CD4-positive, alpha-beta T cell treated with Interferon gamma for 1 hour (primary cell): ENCODE results near the gene ADGRF4.
"Not testable (repeated sequence)": the region's sequence is repeated elsewhere in the genome, so short reads cannot be mapped to it uniquely, and the experiment has no call there.

Experiments
- DNase-seq: peaks from one replicate; pipeline ENCODE4 v3.0.0-alpha.2; 2020

The ADGRF4 gene

GRCh38 chr6:47736083-47736700 is 37.8 kb downstream of the ADGRF4 start:
- no peak for DNase-seq

- no peak for DNase-seq
Measured at GRCh38 chr6:47737406-47737805, 39.0 kb downstream of the ADGRF4 start.

DNA sequence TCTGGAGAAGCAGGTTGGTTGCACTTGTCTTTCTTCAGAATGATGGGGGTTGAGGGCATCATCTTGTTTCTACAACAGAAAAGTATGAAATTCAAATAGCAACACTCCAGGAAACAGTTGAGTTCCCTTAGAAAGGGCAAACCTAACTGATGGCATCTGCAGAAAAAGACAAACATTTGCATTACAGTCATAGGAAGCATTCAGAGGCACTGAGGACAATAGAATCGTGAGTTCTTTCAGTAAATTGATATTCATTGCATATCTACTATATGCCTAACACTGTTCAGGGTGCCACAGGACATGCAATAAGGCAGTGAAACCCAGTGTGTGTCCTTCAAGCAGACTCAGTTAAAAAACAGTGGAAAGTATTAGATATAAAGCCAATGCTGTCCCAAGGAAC is 42.3 kb downstream of the ADGRF4 start:
- no peak for DNase-seq

DNA sequence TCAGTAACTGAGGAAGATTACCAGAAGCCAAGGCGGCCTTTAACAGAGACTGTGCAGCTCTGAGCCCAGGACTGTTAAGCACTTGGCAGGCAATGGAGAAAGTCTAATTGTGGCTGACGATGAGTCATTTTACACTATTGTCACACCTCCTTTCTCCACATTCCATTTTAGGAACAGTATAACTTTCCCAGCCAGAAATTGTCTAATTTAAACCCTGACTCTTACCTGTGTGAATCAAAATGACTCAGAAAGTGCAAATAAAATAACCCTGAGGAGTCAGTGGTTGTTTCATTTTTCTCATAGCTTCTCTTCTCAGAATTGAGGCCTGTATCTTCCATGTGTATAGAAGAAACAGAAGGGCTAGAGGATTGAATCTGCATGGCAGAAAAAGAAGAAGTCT is 43.4 kb downstream of the ADGRF4 start:
- DNase-seq = no peak

DNA sequence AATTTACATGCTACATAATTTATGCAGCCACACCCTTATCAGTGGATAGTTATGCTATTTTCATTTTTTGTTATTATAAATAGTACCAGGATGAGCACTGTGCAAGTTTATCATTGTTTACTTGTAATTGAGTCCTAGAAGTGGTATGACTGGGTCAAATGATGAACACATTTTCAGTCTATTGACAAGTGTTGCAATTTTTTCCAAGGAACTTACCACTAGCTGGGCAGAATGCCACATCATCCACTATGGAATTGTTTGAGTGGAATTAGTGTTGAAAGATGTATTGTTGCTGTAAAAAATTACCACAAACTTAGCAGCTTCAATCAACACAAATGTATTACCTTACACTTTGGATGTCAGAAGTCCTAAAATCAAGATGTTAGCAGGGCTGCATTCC is 45.4 kb downstream of the ADGRF4 start:
- no peak for DNase-seq

- DNase-seq = not testable (repeated sequence)
Measured at GRCh38 chr6:47745269-47745668, 46.9 kb downstream of the ADGRF4 start.

DNA sequence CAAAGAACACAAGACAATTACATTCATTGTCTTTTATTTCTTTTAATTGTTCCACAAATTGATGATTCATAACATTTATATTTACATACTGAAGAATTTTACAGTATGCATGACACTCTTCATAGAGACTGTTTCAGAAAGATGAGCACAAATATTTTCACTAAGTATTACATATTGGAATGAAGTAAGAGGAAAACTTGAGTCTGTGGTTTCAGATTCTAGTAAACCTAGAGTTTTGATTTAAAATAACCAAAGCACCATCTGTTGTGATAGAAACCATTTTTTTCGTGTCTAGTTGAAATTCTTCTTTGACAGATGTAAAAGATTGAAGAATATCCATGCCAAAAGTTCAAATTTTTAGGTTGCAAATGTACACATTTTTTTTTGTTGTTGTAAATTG is 51.4 kb downstream of the ADGRF4 start:
- no peak for DNase-seq

GRCh38 chr6:47752801-47753200 is 54.4 kb downstream of the ADGRF4 start:
- DNase-seq = no peak

- DNase-seq = no peak
Measured at GRCh38 chr6:47759364-47759763, 61.0 kb downstream of the ADGRF4 start.

DNA sequence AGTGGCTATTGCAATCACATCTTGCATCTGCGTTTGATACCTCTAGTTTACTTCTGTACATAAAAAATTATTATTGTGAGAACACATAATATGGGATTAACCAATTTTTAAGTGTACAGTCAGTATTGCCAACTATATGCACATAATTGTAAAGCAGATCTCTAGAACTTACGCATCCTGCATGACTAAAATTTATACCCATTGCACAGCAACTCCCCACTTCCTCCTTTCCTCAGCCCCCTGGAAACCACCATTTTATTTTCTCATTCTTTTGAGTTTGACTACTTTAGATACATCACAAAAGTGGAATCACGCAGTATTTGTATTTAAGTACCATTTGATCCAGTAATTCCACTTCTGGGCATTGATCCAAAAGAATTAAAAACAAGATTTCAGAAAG is 64.1 kb downstream of the ADGRF4 start:
- DNase-seq = no peak

DNA sequence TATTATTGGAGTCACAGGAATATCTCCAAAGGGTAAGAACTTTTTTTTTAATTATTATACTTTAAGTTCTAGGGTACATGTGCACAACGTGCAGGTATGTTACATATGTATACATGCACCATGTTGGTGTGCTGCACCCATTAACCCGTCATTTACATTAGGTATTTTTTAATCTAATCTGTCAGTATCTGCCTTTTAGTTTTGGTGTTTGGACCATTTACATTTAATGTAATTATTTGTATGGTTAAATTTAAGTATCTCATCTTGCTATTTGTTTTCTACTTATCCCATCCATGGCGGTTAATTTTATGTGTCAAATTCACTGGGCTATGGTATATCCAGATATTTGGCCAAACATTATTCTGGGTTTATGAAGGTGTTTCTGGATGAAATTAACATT is 68.1 kb downstream of the ADGRF4 start:
- DNase-seq = no peak

DNA sequence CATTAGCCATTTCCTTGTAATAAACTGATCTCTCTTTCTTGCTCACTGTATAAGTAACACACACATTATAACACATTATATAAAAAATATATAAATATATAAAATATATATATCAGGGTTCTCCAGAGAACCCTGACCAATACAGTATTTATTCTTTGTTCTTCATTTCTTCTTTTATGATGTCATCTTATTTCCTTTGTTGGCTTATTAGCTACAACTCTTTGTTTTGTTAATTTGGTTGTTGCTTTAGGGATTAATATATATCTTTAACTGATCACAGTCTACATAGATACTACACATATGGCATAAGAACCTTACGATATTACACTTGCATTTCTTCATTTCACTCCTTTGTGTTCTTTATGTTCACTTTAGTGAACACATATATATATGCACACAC is 68.7 kb downstream of the ADGRF4 start:
- no peak for DNase-seq

GRCh38 chr6:47769982-47770381 is 71.6 kb downstream of the ADGRF4 start:
- DNase-seq = no peak
